Measurements from ENCODE around the gene ADAM15. TPM values are rescaled to one million over a fixed set of nuclear protein-coding genes. Genes with fewer than 3 reads are reported as not detected.

Gene ADAM15, protein sequence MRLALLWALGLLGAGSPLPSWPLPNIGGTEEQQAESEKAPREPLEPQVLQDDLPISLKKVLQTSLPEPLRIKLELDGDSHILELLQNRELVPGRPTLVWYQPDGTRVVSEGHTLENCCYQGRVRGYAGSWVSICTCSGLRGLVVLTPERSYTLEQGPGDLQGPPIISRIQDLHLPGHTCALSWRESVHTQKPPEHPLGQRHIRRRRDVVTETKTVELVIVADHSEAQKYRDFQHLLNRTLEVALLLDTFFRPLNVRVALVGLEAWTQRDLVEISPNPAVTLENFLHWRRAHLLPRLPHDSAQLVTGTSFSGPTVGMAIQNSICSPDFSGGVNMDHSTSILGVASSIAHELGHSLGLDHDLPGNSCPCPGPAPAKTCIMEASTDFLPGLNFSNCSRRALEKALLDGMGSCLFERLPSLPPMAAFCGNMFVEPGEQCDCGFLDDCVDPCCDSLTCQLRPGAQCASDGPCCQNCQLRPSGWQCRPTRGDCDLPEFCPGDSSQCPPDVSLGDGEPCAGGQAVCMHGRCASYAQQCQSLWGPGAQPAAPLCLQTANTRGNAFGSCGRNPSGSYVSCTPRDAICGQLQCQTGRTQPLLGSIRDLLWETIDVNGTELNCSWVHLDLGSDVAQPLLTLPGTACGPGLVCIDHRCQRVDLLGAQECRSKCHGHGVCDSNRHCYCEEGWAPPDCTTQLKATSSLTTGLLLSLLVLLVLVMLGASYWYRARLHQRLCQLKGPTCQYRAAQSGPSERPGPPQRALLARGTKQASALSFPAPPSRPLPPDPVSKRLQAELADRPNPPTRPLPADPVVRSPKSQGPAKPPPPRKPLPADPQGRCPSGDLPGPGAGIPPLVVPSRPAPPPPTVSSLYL
- total RNA-seq (10 to 100 TPM; 21.1 to 21.9 TPM), polyA plus RNA-seq (1 to 10 TPM; 2.8 to 4.5 (median 3.1) TPM), total RNA-seq (8.8 to 32.9 (median 20.5) reads per million in 6 experiments)

GRCh38 chr1:155050560-155051341 is at the start of gene ADAM15:
Gene ADAM15 (plus strand): TSS chr1:155051316. CDS start chr1:155051387, 71 bp downstream.
- H3K27me3 Mint-ChIP-seq, result peaks cover 0 to 2% (median 0%) of the 10 kb centered on the region in 5 donors
- peaks cover 9 to 27% (median 22%) of the 10 kb centered on the region in 4 donors for H3K4me1 Mint-ChIP-seq
- H3K9me3 Mint-ChIP-seq, result no peaks in the 10 kb centered on the region
- peak; percentile 79 to 85 for ATAC-seq
- no peaks in the 10 kb centered on the region for H3K36me3 Mint-ChIP-seq
- POLR2A ChIA-PET, result interaction anchor here (0.5 to 2.7 kb wide), 12 partner anchors 10 to 114 kb away, joined by 3 to 15 read pairs (median 5); partner anchors contain the start of genes EFNA3, PBXIP1 and PYGO2
- H3K4me3 Mint-ChIP-seq, result peak within 1 kb of the TSS; percentile 79 to 91 (median 86)
- peak; percentile 58 to 83 (median 72) for DNase-seq
- peak within 1 kb of the TSS; percentile 23 to 86 (median 64) for H3K27ac Mint-ChIP-seq

DNA sequence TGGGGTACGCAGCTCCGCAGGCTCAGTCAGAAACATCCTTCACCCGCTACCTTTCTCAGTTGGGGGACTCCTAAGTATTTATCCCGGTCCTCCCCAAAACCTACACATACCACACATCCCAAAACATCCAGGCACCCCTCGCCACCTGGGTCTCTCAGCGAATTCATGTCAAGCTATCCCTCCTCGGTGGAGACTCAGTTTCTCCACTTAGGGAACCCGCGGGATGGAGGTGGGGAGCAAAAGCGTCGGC is 49.8 kb upstream of the ADAM15 start:
- Mint-ChIP-seq H3K4me3 (peak overlapping the region; percentile 82 to 94 (median 90)), H3K9me3 (no peaks in the 10 kb centered on the region), H3K27me3 (peaks cover 0 to 7% (median 0%) of the 10 kb centered on the region in 5 donors), H3K4me1 (peaks cover 29 to 74% (median 52%) of the 10 kb centered on the region in 4 donors), H3K36me3 (no peaks in the 10 kb centered on the region), H3K27ac (peak overlapping the region in 9 of 10 donors; percentile 66 to 94 (median 87))
- POLR2A ChIA-PET, result interaction anchor here (0.7 to 4.2 kb wide), 9 partner anchors 8 to 65 kb away, joined by 3 to 29 read pairs (median 5); partner anchors contain the start of genes CKS1B, LENEP, PBXIP1 and PMVK
- ATAC-seq (no peak), DNase-seq (peak in 2 of 10 donors; percentile 58 to 66)

GRCh38 chr1:155001675-155002463 is 49.2 kb upstream of the ADAM15 start:
- Mint-ChIP-seq H3K27ac (peak overlapping the region; percentile 66 to 92 (median 87)), H3K27me3 (peaks cover 0 to 6% (median 0%) of the 10 kb centered on the region in 5 donors), H3K36me3 (no peaks in the 10 kb centered on the region), H3K4me3 (peak overlapping the region; percentile 82 to 94 (median 90)), H3K4me1 (peaks cover 34 to 80% (median 57%) of the 10 kb centered on the region in 4 donors), H3K9me3 (no peaks in the 10 kb centered on the region)
- POLR2A ChIA-PET, result interaction anchor here (0.5 to 4.2 kb wide), 16 partner anchors 9 to 133 kb away, joined by 3 to 29 read pairs (median 5); partner anchors contain the start of genes CKS1B, FLAD1, LENEP and PBXIP1
- peak; percentile 89 to 98 (median 92) for DNase-seq
- peak; percentile 71 to 80 for ATAC-seq

GRCh38 chr1:155002464-155003226 is 48.5 kb upstream of the ADAM15 start, which contains the start of gene ZBTB7B:
Gene ZBTB7B (plus strand): TSS chr1:155002802. CDS start chr1:155014661, 11,859 bp downstream.
- ATAC-seq (no peak), DNase-seq (peak in 1 of 10 donors; percentile 55)
- Mint-ChIP-seq H3K9me3 (no peaks in the 10 kb centered on the region), H3K27me3 (no peaks in the 10 kb centered on the region), H3K4me3 (peak within 1 kb of the TSS; percentile 81 to 94 (median 92)), H3K27ac (peak within 1 kb of the TSS; percentile 70 to 93 (median 88)), H3K36me3 (no peaks in the 10 kb centered on the region), H3K4me1 (peaks cover 33 to 76% (median 57%) of the 10 kb centered on the region in 4 donors)
- POLR2A ChIA-PET, result interaction anchor here (0.5 to 3.2 kb wide), 8 partner anchors 11 to 133 kb away, joined by 3 to 16 read pairs (median 6); partner anchors contain the start of genes FLAD1, PBXIP1 and PYGO2

GRCh38 chr1:155003227-155003765 is 47.8 kb upstream of the ADAM15 start:
- peak overlapping the region; percentile 52 to 93 (median 83) for H3K27ac Mint-ChIP-seq
- POLR2A ChIA-PET, result interaction anchor here (0.8 to 3.2 kb wide), 5 partner anchors 8 to 42 kb away, joined by 3 to 16 read pairs (median 11); partner anchors contain the start of genes FLAD1 and PYGO2
- DNase-seq (peak in 2 of 10 donors; percentile 22 to 64), ATAC-seq (no peak)
- no peaks in the 10 kb centered on the region for H3K27me3 Mint-ChIP-seq
- H3K4me3 Mint-ChIP-seq, result peak overlapping the region; percentile 81 to 94 (median 90)
- H3K36me3 Mint-ChIP-seq, result no peaks in the 10 kb centered on the region
- H3K4me1 Mint-ChIP-seq, result peaks cover 31 to 74% (median 57%) of the 10 kb centered on the region in 4 donors
- no peaks in the 10 kb centered on the region for H3K9me3 Mint-ChIP-seq

DNA sequence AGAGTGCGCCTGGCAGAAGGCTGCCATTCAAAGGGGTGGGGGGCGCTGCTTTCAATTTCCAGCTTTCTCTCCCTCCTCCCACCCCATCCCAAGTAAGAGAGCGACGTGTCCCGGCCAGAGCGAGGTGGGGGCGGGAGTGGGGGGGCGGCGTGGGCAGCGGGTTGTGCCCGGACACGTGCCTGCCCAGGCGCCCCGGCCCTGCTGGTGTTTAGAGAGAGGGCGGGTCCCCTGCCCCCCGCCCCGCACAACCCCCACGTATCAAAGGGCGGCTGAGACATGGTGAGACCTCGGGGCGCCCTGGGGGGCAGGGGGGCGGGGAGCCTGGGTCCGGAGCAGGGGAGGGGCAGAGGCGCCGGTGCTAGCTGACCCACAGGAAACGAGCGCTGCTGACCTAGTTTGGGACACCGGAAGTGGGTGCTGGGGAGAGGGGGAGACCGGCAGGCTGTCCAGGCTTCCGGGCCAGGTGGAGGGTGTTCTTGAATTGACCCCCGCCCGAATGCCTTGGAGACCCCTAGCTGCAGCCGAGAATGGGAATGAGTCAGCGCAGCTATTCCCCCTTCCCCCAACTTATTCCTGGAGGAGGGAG is 47.3 kb upstream of the ADAM15 start:
- Mint-ChIP-seq H3K4me1 (peaks cover 31 to 74% (median 57%) of the 10 kb centered on the region in 4 donors), H3K27me3 (no peaks in the 10 kb centered on the region), H3K36me3 (no peaks in the 10 kb centered on the region), H3K4me3 (peak overlapping the region; percentile 82 to 94 (median 90)), H3K27ac (peak overlapping the region; percentile 52 to 94 (median 84)), H3K9me3 (no peaks in the 10 kb centered on the region)
- no peak for ATAC-seq
- POLR2A ChIA-PET, result interaction anchor here (0.7 to 3.2 kb wide), 7 partner anchors 8 to 48 kb away, joined by 3 to 16 read pairs (median 7); partner anchors contain the start of genes FLAD1, PBXIP1 and PYGO2
- DNase-seq, result no peak

DNA sequence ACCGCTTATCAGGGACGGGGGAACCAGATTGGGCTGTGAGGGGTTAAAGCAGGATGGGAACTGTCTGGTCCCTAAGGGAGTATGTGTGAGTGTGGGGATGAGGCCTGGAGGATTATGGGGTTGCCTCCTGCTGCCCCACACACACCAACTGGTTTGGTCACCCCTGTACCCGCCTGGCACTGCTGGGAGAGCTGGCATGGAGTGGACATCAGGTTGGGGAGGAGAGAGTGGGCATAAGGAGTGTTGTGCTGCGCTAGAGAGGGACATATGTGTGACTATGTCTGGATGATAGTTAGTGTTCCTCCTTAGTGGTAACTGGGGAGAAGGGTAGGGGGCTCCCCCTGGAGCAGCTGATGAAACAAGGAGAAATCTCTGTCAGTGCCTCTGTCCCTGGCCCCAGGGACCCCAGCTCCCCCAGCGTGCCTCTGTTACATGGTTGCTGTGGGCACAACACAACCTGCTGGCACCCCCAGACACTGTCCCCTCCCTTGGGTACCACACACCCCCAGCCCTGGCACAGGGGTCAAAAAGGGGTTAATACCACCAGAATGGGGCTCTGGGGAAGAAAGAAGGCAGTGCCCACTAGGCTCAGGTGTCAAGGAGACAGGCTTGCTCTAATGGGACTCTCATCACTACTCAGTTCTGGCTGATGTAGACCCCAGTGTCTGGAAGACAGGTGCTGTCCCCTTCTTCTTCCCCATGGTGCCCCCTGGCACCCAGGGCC is 46.6 kb upstream of the ADAM15 start:
- POLR2A ChIA-PET, result interaction anchor here (0.7 to 3.2 kb wide), 6 partner anchors 9 to 49 kb away, joined by 3 to 16 read pairs (median 9); partner anchors contain the start of genes FLAD1, PBXIP1 and PYGO2
- DNase-seq, result peak in 1 of 10 donors; percentile 56
- Mint-ChIP-seq H3K4me3 (peak overlapping the region; percentile 57 to 91 (median 80)), H3K9me3 (no peaks in the 10 kb centered on the region), H3K36me3 (no peaks in the 10 kb centered on the region), H3K4me1 (peaks cover 30 to 74% (median 59%) of the 10 kb centered on the region in 4 donors), H3K27me3 (no peaks in the 10 kb centered on the region), H3K27ac (peak overlapping the region; percentile 34 to 94 (median 76))
- ATAC-seq, result no peak

GRCh38 chr1:155005076-155006011 is 45.8 kb upstream of the ADAM15 start:
- H3K4me3 Mint-ChIP-seq, result peak overlapping the region in 8 of 10 donors; percentile 14 to 91 (median 58)
- peak in 1 of 10 donors; percentile 62 for DNase-seq
- ATAC-seq, result no peak
- peaks cover 33 to 74% (median 61%) of the 10 kb centered on the region in 4 donors for H3K4me1 Mint-ChIP-seq
- H3K9me3 Mint-ChIP-seq, result no peaks in the 10 kb centered on the region
- H3K27me3 Mint-ChIP-seq, result no peaks in the 10 kb centered on the region
- peak overlapping the region in 9 of 10 donors; percentile 47 to 92 (median 83) for H3K27ac Mint-ChIP-seq
- no peaks in the 10 kb centered on the region for H3K36me3 Mint-ChIP-seq
- POLR2A ChIA-PET, result interaction anchor here (2.5 to 3.2 kb wide), 5 partner anchors 8 to 44 kb away, joined by 7 to 20 read pairs (median 15); partner anchors contain the start of genes FLAD1 and PYGO2

Data from naive thymus-derived CD8-positive, alpha-beta T cell (primary cell).